B cell (primary cell): ENCODE measurements around the gene GINS2. TPM values are rescaled to one million over a fixed set of nuclear protein-coding genes. Genes with fewer than 3 reads are reported as not detected.

Experiments
- ATAC-seq: fragments of 200-7000 bp; cut with Tn5 transposase; one replicate; pipeline ENCODE4 v1.10.0; 2021; ENCODE audit warnings: low read depth, mild to moderate bottlenecking, moderate number of reproducible peaks, moderate library complexity
- CTCF ChIA-PET: fragments of 350-600 bp; sonication (Branson Sonifier 250); formaldehyde crosslinking; loops from one replicate; lab custom pipeline; 2021; ENCODE audit warnings: antibody characterized with exemption, inconsistent platforms; lab: Charles Lee
- POLR2A ChIA-PET: fragments of 350-600 bp; sonication (Branson Sonifier 250); formaldehyde crosslinking; loops from one replicate; lab custom pipeline; 2021; ENCODE audit warnings: antibody characterized with exemption; lab: Charles Lee
- DNase-seq: peaks from one replicate; pipeline ENCODE4 v3.0.0; 2013
- H2AFZ ChIP-seq: 2 replicates; pipeline ENCODE4 v1.6.1; 2012; ENCODE audit warnings: mild to moderate bottlenecking, low read depth, low read length; ENCODE audit not compliant: insufficient read depth, poor library complexity, severe bottlenecking
- H3K27ac ChIP-seq, 2 donors: 1 replicate in 1 of 2; 2 replicates in 1 of 2; pipeline ENCODE4 v1.5.1; 2012 to 2013; ENCODE audit warnings: low read length in 2 of 2, mild to moderate bottlenecking in 2 of 2, moderate library complexity in 1 of 2
- H3K27me3 ChIP-seq, 4 experiments: fragments of 200-600 bp in 1 of 4; sonication (generic) in 1 of 4; replicated peaks in 1 of 4; 1 replicate in 2 of 4; 2 replicates in 2 of 4; pipeline versions ENCODE4 v1.6.1 to v1.7.0; 2013 to 2016; ENCODE audit warnings: low read length in 3 of 4, mild to moderate bottlenecking in 2 of 4, mixed read lengths in 1 of 4, moderate library complexity in 1 of 4; ENCODE audit not compliant: insufficient read depth in 4 of 4, control insufficient read depth in 3 of 4; ENCODE audit errors: control extremely low read depth in 1 of 4
- H3K36me3 ChIP-seq, 2 experiments: replicated peaks in 1 of 2; 1 replicate in 1 of 2; 2 replicates in 1 of 2; pipeline versions ENCODE4 v1.6.1 to v1.7.1; 2013; ENCODE audit warnings: low read length in 1 of 2; ENCODE audit not compliant: insufficient read depth in 2 of 2, control insufficient read depth in 1 of 2; ENCODE audit errors: control extremely low read depth in 1 of 2, extremely low read depth in 1 of 2
- H3K4me1 ChIP-seq, 2 donors: fragments of 200-600 bp in 1 of 2; sonication (generic) in 1 of 2; 1 replicate in 1 of 2; 2 replicates in 1 of 2; pipeline versions ENCODE4 v1.5.1 to v1.6.1; 2013 to 2017; ENCODE audit warnings: low read length in 2 of 2; ENCODE audit not compliant: control insufficient read depth in 2 of 2, insufficient read depth in 2 of 2
- H3K4me2 ChIP-seq: replicated peaks from 2 replicates; pipeline ENCODE3; 2012; ENCODE audit warnings: mild to moderate bottlenecking, low read depth, low read length; ENCODE audit not compliant: poor library complexity, severe bottlenecking
- H3K4me3 ChIP-seq, 5 experiments: fragments of 200-600 bp in 1 of 5; sonication (generic) in 1 of 5; 1 replicate in 3 of 5; 2 replicates in 2 of 5; pipeline versions ENCODE4 v1.5.1 to v1.7.0; 2011 to 2016; ENCODE audit warnings: low read length in 4 of 5, mild to moderate bottlenecking in 4 of 5, low read depth in 2 of 5, control low read depth in 1 of 5, moderate library complexity in 1 of 5; ENCODE audit not compliant: insufficient read depth in 1 of 5; ENCODE audit errors: control extremely low read depth in 1 of 5, extremely low read depth in 1 of 5
- H3K79me2 ChIP-seq: fragments of 200-600 bp; sonication (generic); one replicate; pipeline ENCODE4 v1.6.0; 2016; ENCODE audit warnings: low read length; ENCODE audit not compliant: control insufficient read depth, insufficient read depth
- H3K9ac ChIP-seq: fragments of 200-600 bp; sonication (generic); 2 replicates; pipeline ENCODE4 v1.6.1; 2017; ENCODE audit warnings: mild to moderate bottlenecking, low read length, moderate library complexity
- H3K9me3 ChIP-seq, 3 donors: one replicate each; pipeline versions ENCODE4 v1.6.1 to v1.7.1; 2013; ENCODE audit warnings: low read length in 2 of 3; ENCODE audit not compliant: control insufficient read depth in 2 of 3, insufficient read depth in 1 of 3; ENCODE audit errors: control extremely low read depth in 1 of 3
- H4K20me1 ChIP-seq: 2 replicates; pipeline ENCODE4 v1.6.0; 2012; ENCODE audit warnings: mild to moderate bottlenecking, low read length; ENCODE audit not compliant: insufficient read depth, control insufficient read depth, poor library complexity, severe bottlenecking
- H3K27ac Mint-ChIP-seq: one replicate; pipeline ENCODE4 v1.8.0; 2021; ENCODE audit warnings: mixed read lengths
- H3K27me3 Mint-ChIP-seq: one replicate; pipeline ENCODE4 v1.8.0; 2021; ENCODE audit warnings: mixed read lengths
- H3K4me1 Mint-ChIP-seq: one replicate; pipeline ENCODE4 v1.8.0; 2021; ENCODE audit warnings: mixed read lengths
- H3K4me3 Mint-ChIP-seq: one replicate; pipeline ENCODE4 v1.8.0; 2021; ENCODE audit warnings: mixed read lengths
- H3K9me3 Mint-ChIP-seq: one replicate; pipeline ENCODE4 v1.8.0; 2022; ENCODE audit warnings: mixed read lengths; ENCODE audit not compliant: insufficient read depth
- EZH2 ChIP-seq: IDR thresholded peaks from 2 replicates; pipeline ENCODE4 v1.6.1; 2012; ENCODE audit warnings: borderline replicate concordance, low read depth, mild to moderate bottlenecking, moderate library complexity, low read length; ENCODE audit not compliant: insufficient read depth, poor library complexity, severe bottlenecking
- WGBS: methylation state at CpG from one replicate; pipeline ENCODE4 v1.1.5; 2013; ENCODE audit warnings: missing lambda C conversion rate; ENCODE audit not compliant: insufficient coverage; 5-methylcytosine and 5-hydroxymethylcytosine counted together
- intact Hi-C: fragments of 100-400 bp; cut with micrococcal nuclease; formaldehyde crosslinking; loops from one replicate; pipeline ENCODE4 v1.10.0; 2022
- polyA plus RNA-seq: library from polyadenylated mRNA; depleted of rRNA; stranded (reverse); fragments of >200 nt; gene quantifications from 2 replicates; pipeline ENCODE4 v1.2.3, GENCODE V29; 2012
- total RNA-seq, 2 donors: library from RNA; stranded (reverse); fragments of 120-200 nt in 1 of 2; gene quantifications; 1 replicate in 1 of 2; 2 replicates in 1 of 2; pipeline versions ENCODE4 v1.2.3 to v1.2.4, GENCODE V29; 2013 to 2022
- TF ChIP-seq, protein P1 (sequence below): fragments of 200-600 bp; IDR thresholded peaks from one replicate; pipeline ENCODE4 v1.8.0; 2022; ENCODE audit warnings: antibody characterized with exemption, mild to moderate bottlenecking

Gene GINS2
- total and polyA plus RNA-seq, 2 donors (not counting 1 experiment from before 2014, with no cell fraction given), result 0.52 to 4.2 TPM

DNA sequence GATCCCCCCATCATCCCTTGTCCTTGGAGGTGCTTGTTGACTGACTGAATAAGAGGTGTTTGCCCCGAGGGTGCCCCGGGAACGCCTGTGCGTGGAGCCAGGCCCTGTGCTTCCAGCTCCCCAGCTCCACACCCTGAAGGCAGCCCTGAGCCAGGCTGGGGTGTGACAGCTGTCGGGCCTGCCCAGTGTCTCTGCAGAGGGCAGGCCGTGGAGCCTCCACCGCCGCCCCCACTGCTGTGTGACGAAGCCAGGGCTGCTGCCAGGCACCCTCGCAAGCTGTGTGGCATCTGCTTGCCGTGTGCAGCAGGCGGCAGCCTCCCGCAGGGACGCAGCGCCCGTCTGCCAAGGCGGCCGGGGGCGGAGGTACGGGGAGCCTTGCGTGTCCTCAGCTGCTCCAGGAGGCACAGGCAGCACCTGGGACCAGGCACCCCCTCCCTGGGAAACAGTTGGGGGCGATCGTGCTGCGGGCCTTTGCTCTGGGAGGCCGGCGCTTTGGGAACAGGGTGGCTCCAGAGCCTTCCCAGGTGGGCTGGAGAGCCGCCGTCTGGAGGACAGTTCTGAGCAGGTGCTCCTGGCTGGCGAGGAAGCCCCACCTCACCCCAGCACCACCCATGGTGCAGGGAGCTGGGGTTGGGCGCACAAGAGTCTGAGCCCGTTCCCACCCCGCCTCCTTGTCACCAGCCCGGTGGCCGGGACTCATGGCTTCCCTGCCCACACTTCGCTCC lies 49.1 kb downstream of the GINS2 start:
- WGBS, result 95% methylated on average over 32 of the region's 35 CpGs
- Mint-ChIP-seq H3K27ac (no peak overlapping the region), H3K4me3 (no peak overlapping the region), H3K27me3 (no peaks in the 10 kb centered on the region), H3K9me3 (no peaks in the 10 kb centered on the region), H3K4me1 (peaks cover 7% of the 10 kb centered on the region)
- DNase-seq (no peak), ATAC-seq (no peak)
- Histone ChIP-seq H3K9me3 (no peaks in the 10 kb centered on the region), H2AFZ (no peak overlapping the region), H3K4me2 (no peak overlapping the region), H3K9ac (no peak overlapping the region), H3K4me3 (no peak overlapping the region), H3K79me2 (peaks cover 100% of the 10 kb centered on the region), H3K36me3 (peaks cover 0 to 30% of the 10 kb centered on the region in 2 experiments), H4K20me1 (peaks cover 100% of the 10 kb centered on the region), H3K4me1 (no peaks in the 10 kb centered on the region), H3K27me3 (no peaks in the 10 kb centered on the region), H3K27ac (no peak overlapping the region)
- ChIA-PET CTCF (no interaction called here), POLR2A (no interaction called here)
- intact Hi-C loops, result no loop called here
- TF ChIP-seq EZH2, result no peak
- TF ChIP-seq, protein P1, sequence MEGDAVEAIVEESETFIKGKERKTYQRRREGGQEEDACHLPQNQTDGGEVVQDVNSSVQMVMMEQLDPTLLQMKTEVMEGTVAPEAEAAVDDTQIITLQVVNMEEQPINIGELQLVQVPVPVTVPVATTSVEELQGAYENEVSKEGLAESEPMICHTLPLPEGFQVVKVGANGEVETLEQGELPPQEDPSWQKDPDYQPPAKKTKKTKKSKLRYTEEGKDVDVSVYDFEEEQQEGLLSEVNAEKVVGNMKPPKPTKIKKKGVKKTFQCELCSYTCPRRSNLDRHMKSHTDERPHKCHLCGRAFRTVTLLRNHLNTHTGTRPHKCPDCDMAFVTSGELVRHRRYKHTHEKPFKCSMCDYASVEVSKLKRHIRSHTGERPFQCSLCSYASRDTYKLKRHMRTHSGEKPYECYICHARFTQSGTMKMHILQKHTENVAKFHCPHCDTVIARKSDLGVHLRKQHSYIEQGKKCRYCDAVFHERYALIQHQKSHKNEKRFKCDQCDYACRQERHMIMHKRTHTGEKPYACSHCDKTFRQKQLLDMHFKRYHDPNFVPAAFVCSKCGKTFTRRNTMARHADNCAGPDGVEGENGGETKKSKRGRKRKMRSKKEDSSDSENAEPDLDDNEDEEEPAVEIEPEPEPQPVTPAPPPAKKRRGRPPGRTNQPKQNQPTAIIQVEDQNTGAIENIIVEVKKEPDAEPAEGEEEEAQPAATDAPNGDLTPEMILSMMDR, result no peak

DNA sequence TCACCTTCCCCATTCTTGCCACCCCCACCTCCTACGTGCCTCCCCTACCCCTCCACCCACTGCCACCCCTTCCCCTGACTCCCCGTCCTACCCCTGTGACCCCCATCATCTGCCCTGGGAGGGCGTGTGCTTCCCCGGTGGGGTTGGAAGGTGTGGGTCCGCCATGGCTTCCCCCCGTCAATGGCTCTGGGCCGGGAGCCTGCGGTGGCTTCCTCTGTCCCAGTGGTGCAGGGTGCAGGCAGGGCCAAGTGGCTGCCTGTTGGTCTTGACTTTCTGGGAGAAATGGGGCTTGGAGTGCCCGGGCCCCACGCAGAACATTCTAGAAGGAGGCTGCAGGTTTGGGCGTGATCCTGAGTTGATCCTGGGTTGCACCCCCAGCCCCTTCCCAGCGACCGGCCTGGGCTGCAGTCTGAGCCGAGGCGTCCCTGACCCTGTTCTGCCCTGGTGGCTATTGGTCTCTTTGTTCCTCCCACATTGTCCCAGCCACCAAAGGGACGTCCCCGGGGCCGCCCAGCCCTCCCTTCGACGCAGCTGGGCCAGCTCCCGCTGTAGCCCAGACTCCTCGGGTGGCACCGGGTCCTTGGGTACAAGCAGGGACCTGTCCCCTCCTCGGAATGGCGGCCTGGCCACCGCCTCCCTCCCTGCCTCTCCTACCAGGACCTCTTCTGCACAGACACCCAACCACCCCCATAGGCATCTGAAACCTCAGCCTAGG lies 49.9 kb downstream of the GINS2 start:
- peaks cover 2% of the 10 kb centered on the region for H3K4me1 Mint-ChIP-seq
- intact Hi-C loops, result no loop called here
- no peak overlapping the region for H3K4me3 Mint-ChIP-seq
- WGBS, result 92% methylated on average over 24 of the region's 26 CpGs
- POLR2A ChIA-PET, result no interaction called here
- H3K4me3 ChIP-seq, result no peak overlapping the region
- H4K20me1 ChIP-seq, result peaks cover 100% of the 10 kb centered on the region
- CTCF ChIA-PET, result no interaction called here
- TF ChIP-seq EZH2, result no peak
- TF ChIP-seq, protein P1, result no peak
- H3K27ac Mint-ChIP-seq, result no peak overlapping the region
- H3K27ac ChIP-seq, result no peak overlapping the region
- H3K27me3 ChIP-seq, result no peaks in the 10 kb centered on the region
- H3K9me3 Mint-ChIP-seq, result no peaks in the 10 kb centered on the region
- no peak overlapping the region for H3K9ac ChIP-seq
- peaks cover 0 to 30% of the 10 kb centered on the region in 2 experiments for H3K36me3 ChIP-seq
- H2AFZ ChIP-seq, result no peak overlapping the region
- no peak for ATAC-seq
- no peak for DNase-seq
- no peaks in the 10 kb centered on the region for H3K9me3 ChIP-seq
- H3K79me2 ChIP-seq, result peaks cover 100% of the 10 kb centered on the region
- H3K4me1 ChIP-seq, result no peaks in the 10 kb centered on the region
- no peaks in the 10 kb centered on the region for H3K27me3 Mint-ChIP-seq
- H3K4me2 ChIP-seq, result no peak overlapping the region
